IMR-90 (cell line): ENCODE measurements around the gene TNFRSF25. TPM values are rescaled to one million over a fixed set of nuclear protein-coding genes. Genes with fewer than 3 reads are reported as not detected.

ENCODE experiments used
- ATAC-seq: fragments of 200-7000 bp; cut with Tn5 transposase; 2 replicates; pipeline ENCODE4 v1.9.1; 2020; ENCODE audit warnings: low read depth, mild to moderate bottlenecking, moderate library complexity
- Bru-seq: library from RNA; stranded (reverse); fragments of 400-500 nt; gene quantifications from one replicate; lab custom pipeline; 2021; lab: Mats Ljungman, UMichigan
- BruChase-seq, 2 experiments: library from RNA; stranded (reverse); fragments of 400-500 nt; gene quantifications; one replicate each; lab custom pipeline; 2021; lab: Mats Ljungman, UMichigan
- BruUV-seq: library from RNA; stranded (reverse); fragments of 400-500 nt; replicated peaks from 2 replicates; lab custom pipeline; 2021; lab: Mats Ljungman, UMichigan
- CTCF ChIA-PET: fragments of 300-600 bp; formaldehyde crosslinking; extraction: SDS; loops from one replicate; lab custom pipeline; 2021; ENCODE audit warnings: antibody characterized with exemption; lab: Yijun Ruan, JAX
- POLR2A ChIA-PET: fragments of 300-600 bp; sonication (Branson Sonifier 250); formaldehyde crosslinking; loops from one replicate; lab custom pipeline; 2022; ENCODE audit warnings: antibody characterized with exemption; ENCODE audit not compliant: unreplicated experiment; lab: Charles Lee
- DNase-seq: peaks from one replicate; pipeline ENCODE4 v3.0.0; 2013
- H2AFZ ChIP-seq: replicated peaks from 2 replicates; pipeline ENCODE3; 2013; ENCODE audit warnings: low read length, mild to moderate bottlenecking; ENCODE audit not compliant: poor library complexity
- H2AK5ac ChIP-seq: 2 replicates; pipeline ENCODE4 v1.6.1; 2013; ENCODE audit warnings: low read depth, low read length, inconsistent platforms
- H2AK9ac ChIP-seq: replicated peaks from 2 replicates; pipeline ENCODE3; 2013; ENCODE audit warnings: mild to moderate bottlenecking, low read depth, low read length, moderate library complexity; ENCODE audit not compliant: poor library complexity
- H2BK120ac ChIP-seq: 2 replicates; pipeline ENCODE4 v1.6.1; 2013; ENCODE audit warnings: low read depth, low read length, inconsistent platforms
- H2BK15ac ChIP-seq: 3 replicates; pipeline ENCODE4 v1.6.1; 2013; ENCODE audit warnings: low read depth, low read length, inconsistent platforms
- H2BK20ac ChIP-seq: 2 replicates; pipeline ENCODE4 v1.6.1; 2013; ENCODE audit warnings: low read depth, mild to moderate bottlenecking, inconsistent platforms, low read length, moderate library complexity
- H2BK5ac ChIP-seq: 2 replicates; pipeline ENCODE4 v1.6.1; 2013; ENCODE audit warnings: mild to moderate bottlenecking, low read depth, low read length, inconsistent platforms; ENCODE audit not compliant: poor library complexity, severe bottlenecking
- H3K14ac ChIP-seq: replicated peaks from 2 replicates; pipeline ENCODE4 v1.6.1; 2013; ENCODE audit warnings: low read depth, low read length, inconsistent platforms
- H3K18ac ChIP-seq: 2 replicates; pipeline ENCODE4 v1.6.1; 2013; ENCODE audit warnings: low read depth, low read length, control low read depth
- H3K23ac ChIP-seq: 2 replicates; pipeline ENCODE4 v1.6.1; 2013; ENCODE audit warnings: low read depth, low read length, inconsistent platforms
- H3K27ac ChIP-seq: 2 replicates; pipeline ENCODE4 v1.5.1; 2013; ENCODE audit warnings: mild to moderate bottlenecking, control low read depth, low read length; ENCODE audit not compliant: insufficient read depth
- H3K27me3 ChIP-seq: 2 replicates; pipeline ENCODE4 v1.6.1; 2013; ENCODE audit warnings: low read length; ENCODE audit not compliant: control insufficient read depth, insufficient read depth
- H3K36me3 ChIP-seq: 2 replicates; pipeline ENCODE4 v1.6.1; 2013; ENCODE audit warnings: low read length, mixed read lengths; ENCODE audit not compliant: control insufficient read depth, insufficient read depth
- H3K4ac ChIP-seq: 2 replicates; pipeline ENCODE4 v1.6.1; 2013; ENCODE audit warnings: low read depth, low read length, inconsistent platforms
- H3K4me1 ChIP-seq: 2 replicates; pipeline ENCODE4 v1.6.1; 2013; ENCODE audit warnings: low read length, mixed read lengths; ENCODE audit not compliant: control insufficient read depth, insufficient read depth
- H3K4me2 ChIP-seq: 2 replicates; pipeline ENCODE4 v1.6.1; 2013; ENCODE audit warnings: low read depth, mild to moderate bottlenecking, control low read depth, low read length, moderate library complexity
- H3K4me3 ChIP-seq: 2 replicates; pipeline ENCODE4 v1.5.1; 2013; ENCODE audit warnings: low read depth, mild to moderate bottlenecking, control low read depth, low read length, moderate library complexity; ENCODE audit not compliant: insufficient read depth
- H3K56ac ChIP-seq: 2 replicates; pipeline ENCODE4 v1.6.1; 2013; ENCODE audit warnings: low read length, inconsistent platforms; ENCODE audit not compliant: insufficient read depth; ENCODE audit errors: extremely low read depth
- H3K79me1 ChIP-seq, 2 experiments: 2 replicates each; pipeline ENCODE4 v1.6.1; 2013; ENCODE audit warnings: low read length in 2 of 2, inconsistent platforms in 1 of 2, low read depth in 1 of 2
- H3K9ac ChIP-seq: 2 replicates; pipeline ENCODE4 v1.6.1; 2013; ENCODE audit warnings: low read depth, low read length, control low read depth
- H3K9me1 ChIP-seq: 2 replicates; pipeline ENCODE4 v1.6.1; 2013; ENCODE audit warnings: low read length, inconsistent platforms; ENCODE audit not compliant: insufficient read depth
- H3K9me3 ChIP-seq: 2 replicates; pipeline ENCODE4 v1.6.1; 2013; ENCODE audit warnings: low read length; ENCODE audit not compliant: control insufficient read depth, insufficient read depth
- H4K20me1 ChIP-seq: 2 replicates; pipeline ENCODE4 v1.6.1; 2013; ENCODE audit warnings: low read length, inconsistent platforms; ENCODE audit not compliant: insufficient read depth
- H4K5ac ChIP-seq: 2 replicates; pipeline ENCODE4 v1.6.1; 2013; ENCODE audit warnings: mild to moderate bottlenecking, low read depth, low read length, control low read depth
- H4K8ac ChIP-seq, 2 experiments: 2 replicates each; pipeline ENCODE4 v1.6.1; 2013; ENCODE audit warnings: low read depth in 2 of 2, low read length in 2 of 2, control low read depth in 1 of 2, inconsistent platforms in 1 of 2
- H4K91ac ChIP-seq: 2 replicates; pipeline ENCODE4 v1.6.1; 2013; ENCODE audit warnings: low read depth, low read length, inconsistent platforms; ENCODE audit not compliant: insufficient read depth
- MAZ ChIP-seq: IDR thresholded peaks from 2 replicates; pipeline ENCODE4 v1.6.1; 2012; ENCODE audit warnings: low read depth, mild to moderate bottlenecking, low read length, improper control_type of control experiment, moderate library complexity, borderline replicate concordance
- WGBS, 2 experiments: methylation state at CpG; one replicate each; pipeline versions ENCODE4 v1.1.5 to v1.1.7; 2013; ENCODE audit warnings: missing lambda C conversion rate in 2 of 2; ENCODE audit not compliant: insufficient read length in 1 of 2; ENCODE audit errors: extremely low coverage in 2 of 2; 5-methylcytosine and 5-hydroxymethylcytosine counted together
- dilution Hi-C: fragments of 300-500 bp; cut with HindIII; formaldehyde crosslinking; loops from one replicate; pipeline ENCODE4 v1.14.3; 2018; ENCODE audit warnings: low sequenced_read_pairs; ENCODE audit not compliant: unreplicated experiment
- in situ Hi-C: fragments of 300-500 bp; cut with MboI; formaldehyde crosslinking; loops from 3 replicates; pipeline ENCODE4 v1.14.3; 2019; ENCODE audit warnings: low sequenced_read_pairs, inconsistent platforms, mixed read lengths
- intact Hi-C: fragments of 100-400 bp; cut with micrococcal nuclease; formaldehyde crosslinking; loops from 2 replicates; pipeline ENCODE4 v1.10.0; 2022
- long read RNA-seq: library from polyadenylated mRNA; unstranded; transcript quantifications from one replicate; pipeline ENCODE4 v2.0.0, GENCODE V29; 2021; ENCODE audit not compliant: unreplicated experiment
- polyA plus RNA-seq, 3 experiments: library from polyadenylated mRNA; depleted of rRNA; stranded (reverse); fragments of >200 nt; gene quantifications; 2 replicates each; pipeline ENCODE4 v1.2.3, GENCODE V29; 2012; ENCODE audit warnings: low replicate concordance in 1 of 3
- total RNA-seq: library from RNA; depleted of rRNA; stranded (reverse); fragments of >200 nt; gene quantifications from 2 replicates; pipeline ENCODE4 v1.2.3, GENCODE V29; 2012; rRNA removed
- TF ChIP-seq, protein P1 (sequence below): fragments of 150-350 bp; IDR thresholded peaks from 2 replicates; pipeline ENCODE4 v1.6.1; 2016; ENCODE audit warnings: low read depth, mild to moderate bottlenecking, low read length, moderate library complexity, borderline replicate concordance

TNFRSF25 gene, protein sequence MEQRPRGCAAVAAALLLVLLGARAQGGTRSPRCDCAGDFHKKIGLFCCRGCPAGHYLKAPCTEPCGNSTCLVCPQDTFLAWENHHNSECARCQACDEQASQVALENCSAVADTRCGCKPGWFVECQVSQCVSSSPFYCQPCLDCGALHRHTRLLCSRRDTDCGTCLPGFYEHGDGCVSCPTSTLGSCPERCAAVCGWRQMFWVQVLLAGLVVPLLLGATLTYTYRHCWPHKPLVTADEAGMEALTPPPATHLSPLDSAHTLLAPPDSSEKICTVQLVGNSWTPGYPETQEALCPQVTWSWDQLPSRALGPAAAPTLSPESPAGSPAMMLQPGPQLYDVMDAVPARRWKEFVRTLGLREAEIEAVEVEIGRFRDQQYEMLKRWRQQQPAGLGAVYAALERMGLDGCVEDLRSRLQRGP
- total RNA-seq (0.83 and 1.3 TPM in 2 replicates), polyA plus RNA-seq (2012; rRNA removed) (11.2 and 14.5 TPM in 2 replicates), Bru-seq, nascent RNA (percentile 47 among the genes with signal in this experiment), BruChase-seq, experiment 1, labeled RNA remaining after a 6-hour chase (percentile 67 among the genes with signal in this experiment), BruChase-seq, experiment 2, labeled RNA remaining after a 2-hour chase (percentile 62 among the genes with signal in this experiment)
- 6.5 and 7.5 TPM in 2 replicates for polyA plus RNA-seq (2012; cell fraction: cytosol; rRNA removed)
- 119 and 293 TPM in 2 replicates for polyA plus RNA-seq (2012; cell fraction: nucleus; rRNA removed; ENCODE audit: low replicate concordance)
- long read RNA-seq, partial matches to known transcripts: 2 of 3 reads
- long read RNA-seq, other reads (novel, unspliced or antisense): 1 of 3 reads

DNA sequence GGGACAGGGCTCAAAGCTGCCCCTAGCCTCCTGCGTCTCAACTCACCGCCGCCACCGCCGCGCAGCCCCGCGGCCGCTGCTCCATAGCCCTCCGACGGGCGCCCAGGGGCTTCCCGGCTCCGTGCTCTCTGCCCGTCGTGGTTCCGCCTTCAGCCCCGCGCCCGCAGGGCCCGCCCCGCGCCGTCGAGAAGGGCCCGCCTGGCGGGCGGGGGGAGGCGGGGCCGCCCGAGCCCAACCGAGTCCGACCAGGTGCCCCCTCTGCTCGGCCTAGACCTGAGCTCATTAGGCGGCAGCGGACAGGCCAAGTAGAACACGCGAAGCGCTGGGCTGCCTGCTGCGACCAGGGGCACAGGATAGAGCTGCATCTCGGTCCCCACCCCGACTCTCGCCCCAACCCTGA is at the start of gene TNFRSF25:
TNFRSF25 (minus strand) TSS at position 151 of the 400 bp plus-strand sequence; CDS start at position 85, 66 bp downstream.
- Histone ChIP-seq H2AK9ac (no peak within 1 kb of the TSS), H3K4me2 (no peak within 1 kb of the TSS), H2AK5ac (no peak within 1 kb of the TSS), H3K36me3 (peaks cover 40% of the 10 kb centered on the region), H3K56ac (no peak within 1 kb of the TSS), H2BK5ac (no peak within 1 kb of the TSS), H3K4ac (no peak within 1 kb of the TSS), H3K4me1 (no peaks in the 10 kb centered on the region), H3K9me1 (no peaks in the 10 kb centered on the region), H3K79me1 (no peaks in the 10 kb centered on the region), H2BK15ac (no peak within 1 kb of the TSS), H3K27ac (no peak within 1 kb of the TSS), H3K9ac (no peak within 1 kb of the TSS), H3K9me3 (no peaks in the 10 kb centered on the region), H3K23ac (no peak within 1 kb of the TSS), H4K5ac (no peak within 1 kb of the TSS), H3K27me3 (peaks cover under 1% of the 10 kb centered on the region; the same call in 1 of the 2 replicates), H4K20me1 (no peaks in the 10 kb centered on the region), H2BK20ac (no peak within 1 kb of the TSS), H4K8ac (no peak within 1 kb of the TSS), H2AFZ (no peak within 1 kb of the TSS), H3K14ac (no peak within 1 kb of the TSS), H3K18ac (no peak within 1 kb of the TSS), H3K4me3 (no peak within 1 kb of the TSS), H4K91ac (no peak within 1 kb of the TSS), H2BK120ac (no peak within 1 kb of the TSS)
- ChIA-PET CTCF (no interaction called here), POLR2A (no interaction called here)
- intact Hi-C loops: no loop called here
- BruUV-seq: no TSS peak
- in situ Hi-C loops: no loop called here
- DNase-seq (no peak), ATAC-seq (no peak)
- dilution Hi-C loops: no loop called here
- no peak for TF ChIP-seq MAZ
- TF ChIP-seq, protein P1, sequence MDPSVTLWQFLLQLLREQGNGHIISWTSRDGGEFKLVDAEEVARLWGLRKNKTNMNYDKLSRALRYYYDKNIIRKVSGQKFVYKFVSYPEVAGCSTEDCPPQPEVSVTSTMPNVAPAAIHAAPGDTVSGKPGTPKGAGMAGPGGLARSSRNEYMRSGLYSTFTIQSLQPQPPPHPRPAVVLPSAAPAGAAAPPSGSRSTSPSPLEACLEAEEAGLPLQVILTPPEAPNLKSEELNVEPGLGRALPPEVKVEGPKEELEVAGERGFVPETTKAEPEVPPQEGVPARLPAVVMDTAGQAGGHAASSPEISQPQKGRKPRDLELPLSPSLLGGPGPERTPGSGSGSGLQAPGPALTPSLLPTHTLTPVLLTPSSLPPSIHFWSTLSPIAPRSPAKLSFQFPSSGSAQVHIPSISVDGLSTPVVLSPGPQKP: no peak
- 57% methylated on average over 41 of the region's 43 CpGs; no CpG with 5 or more reads in 1 of the 2 experiments for WGBS, 2 experiments
